GM12878 (cell line): ENCODE measurements around the gene CDH4.

Source experiments
- CBFB ChIP-seq: IDR thresholded peaks from 2 replicates; pipeline ENCODE4 v1.6.1; 2016; ENCODE audit warnings: antibody characterized with exemption, low read depth
- CHD1 ChIP-seq: IDR thresholded peaks from 2 replicates; pipeline ENCODE4 v1.6.1; 2012; ENCODE audit warnings: low read depth, low read length, improper control_type of control experiment
- KAT2A ChIP-seq: conservative IDR thresholded peaks from 2 replicates; pipeline ENCODE4 v1.6.1; 2011; ENCODE audit warnings: low read depth, low read length; ENCODE audit not compliant: control insufficient read depth
- MYC ChIP-seq: IDR thresholded peaks from 2 replicates; pipeline ENCODE4 v1.6.1; 2011; ENCODE audit warnings: mild to moderate bottlenecking, low read length, moderate library complexity, inconsistent platforms; ENCODE audit not compliant: insufficient read depth, insufficient replicate concordance, insufficient read length, severe bottlenecking
- NFYB ChIP-seq: IDR thresholded peaks from 2 replicates; pipeline ENCODE4 v1.6.1; 2011; ENCODE audit warnings: low read depth, mild to moderate bottlenecking, low read length, improper control_type of control experiment, moderate library complexity; ENCODE audit not compliant: insufficient read depth
- SPI1 ChIP-seq: IDR thresholded peaks from 2 replicates; pipeline ENCODE4 v1.6.1; 2011; ENCODE audit warnings: low read depth, mild to moderate bottlenecking, low read length, moderate library complexity, borderline replicate concordance; ENCODE audit not compliant: insufficient read depth
- TAF1 ChIP-seq: IDR thresholded peaks from 2 replicates; pipeline ENCODE4 v1.6.1; 2011; ENCODE audit warnings: mild to moderate bottlenecking, low read depth, low read length, borderline replicate concordance
- USF1 ChIP-seq: IDR thresholded peaks from 2 replicates; pipeline ENCODE4 v1.6.1; 2011; ENCODE audit warnings: borderline replicate concordance, low read depth, mild to moderate bottlenecking, moderate library complexity, mixed read lengths, low read length; ENCODE audit not compliant: insufficient read depth; ENCODE audit errors: extremely low read length
- TF ChIP-seq, protein P1 (sequence below), 3 experiments: IDR thresholded peaks in 2 of 3; conservative IDR thresholded peaks in 1 of 3; 2 replicates each; pipeline ENCODE4 v1.5.1; 2011; ENCODE audit warnings: low read depth in 3 of 3, low read length in 3 of 3, mild to moderate bottlenecking in 3 of 3, control low read depth in 2 of 3, moderate library complexity in 2 of 3, inconsistent platforms in 1 of 3, mixed read lengths in 1 of 3; ENCODE audit not compliant: control insufficient read depth in 2 of 3, insufficient read depth in 1 of 3; ENCODE audit errors: extremely low read depth in 1 of 3
- TF ChIP-seq, protein P2 (sequence below): IDR thresholded peaks from 2 replicates; pipeline ENCODE4 v1.6.1; 2012; ENCODE audit warnings: low read depth, low read length, improper control_type of control experiment

DNA sequence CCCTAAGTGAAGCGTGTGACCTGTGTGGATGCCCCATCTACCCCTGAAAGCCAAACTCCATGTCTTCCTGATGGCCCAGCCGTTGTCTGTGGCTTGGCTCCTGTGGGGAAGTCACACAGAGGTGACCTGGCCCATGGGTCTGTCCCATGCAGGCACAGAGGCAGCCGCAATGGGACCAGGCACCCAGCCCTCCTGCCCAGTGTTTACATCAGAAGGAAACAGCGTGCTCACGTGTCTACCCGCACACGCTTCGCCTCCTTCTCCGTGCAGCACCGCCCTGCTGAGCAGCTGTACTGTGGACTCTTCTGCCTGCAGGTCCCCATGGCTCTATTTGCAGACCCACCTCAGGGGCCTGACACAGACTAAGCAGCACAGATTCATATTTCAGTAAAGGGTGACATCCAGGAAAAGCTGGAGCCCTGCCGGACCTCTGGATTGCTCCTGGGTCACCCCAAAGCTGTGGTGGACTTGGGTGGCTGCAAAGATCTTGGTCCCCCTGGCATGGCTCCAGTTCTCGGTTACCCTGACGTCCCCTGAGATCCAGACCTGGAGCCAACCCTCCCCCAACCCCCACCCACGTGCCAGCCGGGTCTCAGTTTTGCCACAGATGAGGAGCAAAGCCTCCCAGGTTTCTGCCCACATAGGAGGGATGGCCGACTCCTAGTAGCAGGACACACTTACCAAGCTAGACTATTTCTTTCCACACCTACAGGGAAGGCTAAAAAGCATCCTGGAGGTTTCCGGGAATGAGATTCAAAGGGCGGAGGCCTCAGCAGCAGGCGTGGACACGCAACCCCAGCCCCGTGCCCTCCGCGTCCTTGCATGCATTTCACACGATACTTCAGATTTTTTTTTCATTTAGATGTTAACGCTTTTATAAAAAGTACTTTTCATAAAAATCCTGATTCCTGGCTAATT is 120.3 kb downstream of the CDH4 start:
- TF ChIP-seq MYC, result no peak
- TF ChIP-seq, protein P1, sequence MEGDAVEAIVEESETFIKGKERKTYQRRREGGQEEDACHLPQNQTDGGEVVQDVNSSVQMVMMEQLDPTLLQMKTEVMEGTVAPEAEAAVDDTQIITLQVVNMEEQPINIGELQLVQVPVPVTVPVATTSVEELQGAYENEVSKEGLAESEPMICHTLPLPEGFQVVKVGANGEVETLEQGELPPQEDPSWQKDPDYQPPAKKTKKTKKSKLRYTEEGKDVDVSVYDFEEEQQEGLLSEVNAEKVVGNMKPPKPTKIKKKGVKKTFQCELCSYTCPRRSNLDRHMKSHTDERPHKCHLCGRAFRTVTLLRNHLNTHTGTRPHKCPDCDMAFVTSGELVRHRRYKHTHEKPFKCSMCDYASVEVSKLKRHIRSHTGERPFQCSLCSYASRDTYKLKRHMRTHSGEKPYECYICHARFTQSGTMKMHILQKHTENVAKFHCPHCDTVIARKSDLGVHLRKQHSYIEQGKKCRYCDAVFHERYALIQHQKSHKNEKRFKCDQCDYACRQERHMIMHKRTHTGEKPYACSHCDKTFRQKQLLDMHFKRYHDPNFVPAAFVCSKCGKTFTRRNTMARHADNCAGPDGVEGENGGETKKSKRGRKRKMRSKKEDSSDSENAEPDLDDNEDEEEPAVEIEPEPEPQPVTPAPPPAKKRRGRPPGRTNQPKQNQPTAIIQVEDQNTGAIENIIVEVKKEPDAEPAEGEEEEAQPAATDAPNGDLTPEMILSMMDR (IDR thresholded peaks at IDR 0.05 in 2 of 3, conservative IDR thresholded peaks at IDR 0.05 in 1 of 3; ENCODE audit: control insufficient read depth in 2 of 3, extremely low read depth in 1 of 3, insufficient read depth in 1 of 3, low read depth in 3 of 3, low read length in 3 of 3), result no peak
- no peak for TF ChIP-seq KAT2A
- TF ChIP-seq CBFB, result no peak
- no peak for TF ChIP-seq CHD1
- TF ChIP-seq NFYB, result no peak
- TF ChIP-seq, protein P2, sequence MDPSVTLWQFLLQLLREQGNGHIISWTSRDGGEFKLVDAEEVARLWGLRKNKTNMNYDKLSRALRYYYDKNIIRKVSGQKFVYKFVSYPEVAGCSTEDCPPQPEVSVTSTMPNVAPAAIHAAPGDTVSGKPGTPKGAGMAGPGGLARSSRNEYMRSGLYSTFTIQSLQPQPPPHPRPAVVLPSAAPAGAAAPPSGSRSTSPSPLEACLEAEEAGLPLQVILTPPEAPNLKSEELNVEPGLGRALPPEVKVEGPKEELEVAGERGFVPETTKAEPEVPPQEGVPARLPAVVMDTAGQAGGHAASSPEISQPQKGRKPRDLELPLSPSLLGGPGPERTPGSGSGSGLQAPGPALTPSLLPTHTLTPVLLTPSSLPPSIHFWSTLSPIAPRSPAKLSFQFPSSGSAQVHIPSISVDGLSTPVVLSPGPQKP, result no peak
- no peak for TF ChIP-seq TAF1
- TF ChIP-seq USF1, result no peak
- no peak for TF ChIP-seq SPI1
